ENCODE measurements around the gene ULK2.

Gene ULK2

DNA sequence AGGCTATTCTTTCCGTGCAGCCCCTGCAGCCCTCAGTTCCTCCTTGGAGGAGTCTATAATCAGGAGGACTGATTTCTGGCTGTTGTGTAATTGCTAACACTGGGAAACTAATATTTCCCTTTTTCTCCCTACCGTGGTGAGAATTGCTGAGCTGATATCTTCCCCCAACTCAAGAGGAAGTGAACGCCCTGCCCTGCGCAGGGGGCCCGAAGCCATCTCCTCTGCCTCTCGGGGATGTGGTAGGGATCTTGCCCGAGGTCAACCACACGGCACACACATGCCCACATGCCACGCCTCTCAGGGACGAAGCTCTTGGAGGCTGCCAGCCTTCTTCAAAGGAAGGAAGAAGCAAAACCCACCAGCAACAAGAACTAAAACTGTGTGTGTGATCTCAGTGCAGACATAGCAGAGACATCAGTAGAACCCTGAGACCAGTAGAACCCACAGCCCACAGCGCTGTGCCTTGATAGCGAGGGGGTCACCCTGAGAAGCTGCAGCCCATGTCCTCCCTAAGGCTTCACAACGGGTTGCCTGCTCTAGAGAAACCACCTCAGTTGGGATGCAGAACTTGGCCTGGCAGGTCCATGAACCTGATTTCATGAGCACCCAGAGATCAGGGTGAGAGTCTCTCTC is 8.9 kb upstream of the ULK2 start (continued):
- TF ChIP-seq ZIC2 (tag by site-specific recombination; IDR thresholded peaks at IDR 0.05): no peak
- no peak for TF ChIP-seq WT1 (tag by site-specific recombination; IDR thresholded peaks at IDR 0.05)

DNA sequence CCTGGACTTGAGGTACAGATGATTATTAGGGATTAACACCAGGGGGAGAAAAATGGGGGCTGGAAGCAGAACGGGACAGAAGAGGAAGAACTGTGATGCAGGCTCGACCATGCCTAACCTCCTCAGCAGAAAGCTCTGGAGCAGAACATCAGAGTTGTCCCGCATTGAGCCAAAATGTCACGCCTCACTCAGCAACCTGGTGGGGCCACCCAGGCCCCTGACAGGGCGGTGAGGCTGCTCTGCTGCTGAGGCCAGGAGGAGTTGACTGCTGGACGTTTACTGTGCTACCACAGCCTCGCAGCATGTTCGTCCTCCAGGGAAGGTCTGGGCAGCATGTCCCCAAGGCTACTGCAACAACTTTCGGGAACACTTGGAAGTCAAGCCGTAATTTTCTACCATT is 6.5 kb upstream of the ULK2 start:
- Histone ChIP-seq H3K27ac (ENCODE audit: extremely low read depth, low read depth, low read length) (no peak overlapping the region), H3K36me3 (ENCODE audit: control insufficient read depth in 2 of 2, insufficient read depth in 1 of 2, low read length in 2 of 2) (no peaks in the 10 kb centered on the region), H3K4me1 (ENCODE audit: control insufficient read depth, insufficient read depth, low read length) (no peaks in the 10 kb centered on the region), H3K4me3 (ENCODE audit: low read depth, low read length) (no peak overlapping the region), H3K9me3 (ENCODE audit: control insufficient read depth, insufficient read depth, low read depth, low read length) (no peaks in the 10 kb centered on the region)
- no peak for TF ChIP-seq ZNF600 (tag by site-specific recombination; IDR thresholded peaks at IDR 0.05)
- TF ChIP-seq ZNF266 (tag by site-specific recombination; IDR thresholded peaks at IDR 0.05; ENCODE audit: low read depth): no peak
- TF ChIP-seq, protein P1, sequence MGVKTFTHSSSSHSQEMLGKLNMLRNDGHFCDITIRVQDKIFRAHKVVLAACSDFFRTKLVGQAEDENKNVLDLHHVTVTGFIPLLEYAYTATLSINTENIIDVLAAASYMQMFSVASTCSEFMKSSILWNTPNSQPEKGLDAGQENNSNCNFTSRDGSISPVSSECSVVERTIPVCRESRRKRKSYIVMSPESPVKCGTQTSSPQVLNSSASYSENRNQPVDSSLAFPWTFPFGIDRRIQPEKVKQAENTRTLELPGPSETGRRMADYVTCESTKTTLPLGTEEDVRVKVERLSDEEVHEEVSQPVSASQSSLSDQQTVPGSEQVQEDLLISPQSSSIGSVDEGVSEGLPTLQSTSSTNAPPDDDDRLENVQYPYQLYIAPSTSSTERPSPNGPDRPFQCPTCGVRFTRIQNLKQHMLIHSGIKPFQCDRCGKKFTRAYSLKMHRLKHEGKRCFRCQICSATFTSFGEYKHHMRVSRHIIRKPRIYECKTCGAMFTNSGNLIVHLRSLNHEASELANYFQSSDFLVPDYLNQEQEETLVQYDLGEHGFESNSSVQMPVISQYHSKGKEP (tag by site-specific recombination; IDR thresholded peaks at IDR 0.05): no peak
- TF ChIP-seq ZNF404 (tag by site-specific recombination; IDR thresholded peaks at IDR 0.05): no peak
- TF ChIP-seq ZNF335 (tag by site-specific recombination; conservative IDR thresholded peaks at IDR 0.05): no peak
- TF ChIP-seq, protein P2, sequence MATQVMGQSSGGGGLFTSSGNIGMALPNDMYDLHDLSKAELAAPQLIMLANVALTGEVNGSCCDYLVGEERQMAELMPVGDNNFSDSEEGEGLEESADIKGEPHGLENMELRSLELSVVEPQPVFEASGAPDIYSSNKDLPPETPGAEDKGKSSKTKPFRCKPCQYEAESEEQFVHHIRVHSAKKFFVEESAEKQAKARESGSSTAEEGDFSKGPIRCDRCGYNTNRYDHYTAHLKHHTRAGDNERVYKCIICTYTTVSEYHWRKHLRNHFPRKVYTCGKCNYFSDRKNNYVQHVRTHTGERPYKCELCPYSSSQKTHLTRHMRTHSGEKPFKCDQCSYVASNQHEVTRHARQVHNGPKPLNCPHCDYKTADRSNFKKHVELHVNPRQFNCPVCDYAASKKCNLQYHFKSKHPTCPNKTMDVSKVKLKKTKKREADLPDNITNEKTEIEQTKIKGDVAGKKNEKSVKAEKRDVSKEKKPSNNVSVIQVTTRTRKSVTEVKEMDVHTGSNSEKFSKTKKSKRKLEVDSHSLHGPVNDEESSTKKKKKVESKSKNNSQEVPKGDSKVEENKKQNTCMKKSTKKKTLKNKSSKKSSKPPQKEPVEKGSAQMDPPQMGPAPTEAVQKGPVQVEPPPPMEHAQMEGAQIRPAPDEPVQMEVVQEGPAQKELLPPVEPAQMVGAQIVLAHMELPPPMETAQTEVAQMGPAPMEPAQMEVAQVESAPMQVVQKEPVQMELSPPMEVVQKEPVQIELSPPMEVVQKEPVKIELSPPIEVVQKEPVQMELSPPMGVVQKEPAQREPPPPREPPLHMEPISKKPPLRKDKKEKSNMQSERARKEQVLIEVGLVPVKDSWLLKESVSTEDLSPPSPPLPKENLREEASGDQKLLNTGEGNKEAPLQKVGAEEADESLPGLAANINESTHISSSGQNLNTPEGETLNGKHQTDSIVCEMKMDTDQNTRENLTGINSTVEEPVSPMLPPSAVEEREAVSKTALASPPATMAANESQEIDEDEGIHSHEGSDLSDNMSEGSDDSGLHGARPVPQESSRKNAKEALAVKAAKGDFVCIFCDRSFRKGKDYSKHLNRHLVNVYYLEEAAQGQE (tag by site-specific recombination; IDR thresholded peaks at IDR 0.05): no peak
- TF ChIP-seq ZFHX2 (tag by site-specific recombination; conservative IDR thresholded peaks at IDR 0.05): no peak
- TF ChIP-seq ZXDB (tag by site-specific recombination; IDR thresholded peaks at IDR 0.05): no peak
- TF ChIP-seq ZNF610 (tag by site-specific recombination; IDR thresholded peaks at IDR 0.05; ENCODE audit: borderline replicate concordance): no peak
- TF ChIP-seq ZNF701 (tag by site-specific recombination; IDR thresholded peaks at IDR 0.05): no peak
- TF ChIP-seq ZNF146 (tag by site-specific recombination; IDR thresholded peaks at IDR 0.05): no peak
- TF ChIP-seq, protein P3, sequence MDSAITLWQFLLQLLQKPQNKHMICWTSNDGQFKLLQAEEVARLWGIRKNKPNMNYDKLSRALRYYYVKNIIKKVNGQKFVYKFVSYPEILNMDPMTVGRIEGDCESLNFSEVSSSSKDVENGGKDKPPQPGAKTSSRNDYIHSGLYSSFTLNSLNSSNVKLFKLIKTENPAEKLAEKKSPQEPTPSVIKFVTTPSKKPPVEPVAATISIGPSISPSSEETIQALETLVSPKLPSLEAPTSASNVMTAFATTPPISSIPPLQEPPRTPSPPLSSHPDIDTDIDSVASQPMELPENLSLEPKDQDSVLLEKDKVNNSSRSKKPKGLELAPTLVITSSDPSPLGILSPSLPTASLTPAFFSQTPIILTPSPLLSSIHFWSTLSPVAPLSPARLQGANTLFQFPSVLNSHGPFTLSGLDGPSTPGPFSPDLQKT (IDR thresholded peaks at IDR 0.05; ENCODE audit: borderline replicate concordance, low read depth, low read length): no peak
- no peak for TF ChIP-seq KLF9 (tag by site-specific recombination; IDR thresholded peaks at IDR 0.05; ENCODE audit: low read depth)
- TF ChIP-seq, protein P4, sequence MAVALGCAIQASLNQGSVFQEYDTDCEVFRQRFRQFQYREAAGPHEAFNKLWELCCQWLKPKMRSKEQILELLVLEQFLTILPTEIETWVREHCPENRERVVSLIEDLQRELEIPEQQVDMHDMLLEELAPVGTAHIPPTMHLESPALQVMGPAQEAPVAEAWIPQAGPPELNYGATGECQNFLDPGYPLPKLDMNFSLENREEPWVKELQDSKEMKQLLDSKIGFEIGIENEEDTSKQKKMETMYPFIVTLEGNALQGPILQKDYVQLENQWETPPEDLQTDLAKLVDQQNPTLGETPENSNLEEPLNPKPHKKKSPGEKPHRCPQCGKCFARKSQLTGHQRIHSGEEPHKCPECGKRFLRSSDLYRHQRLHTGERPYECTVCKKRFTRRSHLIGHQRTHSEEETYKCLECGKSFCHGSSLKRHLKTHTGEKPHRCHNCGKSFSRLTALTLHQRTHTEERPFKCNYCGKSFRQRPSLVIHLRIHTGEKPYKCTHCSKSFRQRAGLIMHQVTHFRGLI (tag by site-specific recombination; IDR thresholded peaks at IDR 0.05): no peak
- no peak for TF ChIP-seq ZNF433 (tag by site-specific recombination; IDR thresholded peaks at IDR 0.05; ENCODE audit: low read depth)
- TF ChIP-seq, protein P5, sequence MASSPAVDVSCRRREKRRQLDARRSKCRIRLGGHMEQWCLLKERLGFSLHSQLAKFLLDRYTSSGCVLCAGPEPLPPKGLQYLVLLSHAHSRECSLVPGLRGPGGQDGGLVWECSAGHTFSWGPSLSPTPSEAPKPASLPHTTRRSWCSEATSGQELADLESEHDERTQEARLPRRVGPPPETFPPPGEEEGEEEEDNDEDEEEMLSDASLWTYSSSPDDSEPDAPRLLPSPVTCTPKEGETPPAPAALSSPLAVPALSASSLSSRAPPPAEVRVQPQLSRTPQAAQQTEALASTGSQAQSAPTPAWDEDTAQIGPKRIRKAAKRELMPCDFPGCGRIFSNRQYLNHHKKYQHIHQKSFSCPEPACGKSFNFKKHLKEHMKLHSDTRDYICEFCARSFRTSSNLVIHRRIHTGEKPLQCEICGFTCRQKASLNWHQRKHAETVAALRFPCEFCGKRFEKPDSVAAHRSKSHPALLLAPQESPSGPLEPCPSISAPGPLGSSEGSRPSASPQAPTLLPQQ (tag by site-specific recombination; IDR thresholded peaks at IDR 0.05): no peak
- ChIA-PET POLR2A (no interaction called here), CTCF (interaction anchor here (0.6 to 1.4 kb wide), 2 partner anchors 19 to 103 kb away, joined by 3 read pairs; partner anchors contain the start of gene AKAP10)
